ENCODE data around the gene GNB5.
"Not testable (repeated sequence)": the region's sequence is repeated elsewhere in the genome, so short reads cannot be mapped to it uniquely, and the experiment has no call there.

GNB5 gene

GRCh38 chr15:52112203-52112750 is 78.9 kb downstream of the GNB5 start:
- DNase-seq (ENCODE audit: low spot score) = peak; percentile 20

DNA sequence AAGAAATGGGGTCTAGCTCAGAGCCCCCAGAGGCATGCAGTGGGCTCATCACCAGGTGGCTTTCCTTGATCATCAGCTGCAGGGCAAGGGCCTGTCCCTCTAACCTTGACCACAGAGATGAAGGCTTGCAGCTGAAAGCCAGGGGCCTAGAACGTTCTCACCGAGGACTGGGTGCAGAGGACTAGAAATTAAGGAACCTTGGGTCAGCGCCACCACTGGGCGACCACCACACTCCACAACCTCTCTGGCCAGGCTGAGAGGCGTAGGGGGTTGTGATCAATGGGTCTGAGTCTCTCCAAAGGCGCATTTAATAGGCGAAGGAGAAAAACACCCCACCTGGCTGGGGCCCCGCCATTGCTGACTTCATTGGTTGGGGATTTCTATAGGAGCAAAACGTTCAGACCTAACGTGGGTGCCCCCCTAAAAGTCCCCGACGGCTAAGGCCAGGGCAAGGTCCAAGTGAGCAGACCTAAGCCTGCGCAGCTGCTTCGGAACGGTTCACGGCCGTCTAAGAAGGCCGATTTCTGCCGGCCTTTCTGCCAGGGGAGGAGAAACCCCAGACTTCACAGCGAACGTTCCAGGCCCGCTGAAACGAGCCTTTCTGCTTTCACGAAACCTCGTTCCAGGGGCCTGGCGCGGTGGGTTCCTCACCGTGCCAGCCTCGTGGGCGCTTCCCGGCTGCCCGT is 79.5 kb downstream of the GNB5 start:
- no peak for DNase-seq (ENCODE audit: low spot score)

GRCh38 chr15:52109559-52110451 is 81.4 kb downstream of the GNB5 start:
- DNase-seq (ENCODE audit: low spot score) = no peak

DNA sequence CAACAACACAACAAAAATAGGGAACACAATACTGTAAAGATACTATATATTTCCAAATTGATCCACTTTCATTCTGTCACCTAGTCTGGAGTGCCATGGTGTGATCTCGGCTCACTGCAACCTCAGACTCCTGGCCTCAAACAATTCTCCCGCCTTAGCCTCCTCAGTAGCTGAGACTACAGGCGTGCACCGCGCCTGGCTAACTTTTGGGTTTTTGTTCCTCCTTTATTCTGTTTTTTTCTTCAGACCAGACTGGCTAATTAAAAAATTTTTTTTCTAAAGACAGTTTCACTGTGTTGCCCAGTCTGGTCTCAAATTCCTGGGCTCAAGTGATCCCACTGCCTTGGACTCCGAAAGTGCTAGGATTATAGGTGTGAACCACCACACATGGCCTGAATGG is 84.0 kb downstream of the GNB5 start:
- DNase-seq (ENCODE audit: low spot score) = no peak

- no peak for DNase-seq (ENCODE audit: low spot score)
Measured at GRCh38 chr15:52106641-52107040, 84.6 kb downstream of the GNB5 start.

- DNase-seq (ENCODE audit: low spot score) = no peak
Measured at GRCh38 chr15:52105846-52106245, 85.3 kb downstream of the GNB5 start.

DNA sequence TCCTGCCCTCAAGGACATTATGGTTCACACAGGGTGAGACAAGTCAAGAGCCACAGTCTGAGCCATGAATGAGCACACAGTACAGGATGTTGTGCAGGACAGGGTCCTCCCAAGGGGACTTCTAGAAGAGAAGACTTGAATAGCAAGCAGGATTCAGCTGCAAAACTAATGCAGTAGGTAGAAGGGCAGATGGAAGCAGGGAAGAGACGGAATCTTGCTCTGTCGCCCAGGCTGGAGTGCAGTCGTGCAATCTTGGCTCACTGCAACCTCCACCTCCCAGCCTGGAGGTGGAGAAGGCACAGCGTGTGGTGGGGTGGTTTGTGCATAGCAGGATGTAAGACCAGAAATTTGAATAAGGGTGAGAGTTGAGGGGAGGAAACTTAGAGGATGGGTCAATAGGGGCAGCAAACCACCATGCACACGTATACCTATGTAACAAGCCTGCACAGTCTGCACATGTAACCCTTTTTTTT is 86.6 kb downstream of the GNB5 start:
- no peak for DNase-seq (ENCODE audit: low spot score)

GRCh38 chr15:52103217-52104207 is 87.7 kb downstream of the GNB5 start:
- DNase-seq (ENCODE audit: low spot score) = no peak

GRCh38 chr15:52102463-52102862 is 88.7 kb downstream of the GNB5 start:
- no peak for DNase-seq (ENCODE audit: low spot score)

GRCh38 chr15:52101542-52102323 is 89.5 kb downstream of the GNB5 start:
- DNase-seq (ENCODE audit: low spot score) = no peak

DNA sequence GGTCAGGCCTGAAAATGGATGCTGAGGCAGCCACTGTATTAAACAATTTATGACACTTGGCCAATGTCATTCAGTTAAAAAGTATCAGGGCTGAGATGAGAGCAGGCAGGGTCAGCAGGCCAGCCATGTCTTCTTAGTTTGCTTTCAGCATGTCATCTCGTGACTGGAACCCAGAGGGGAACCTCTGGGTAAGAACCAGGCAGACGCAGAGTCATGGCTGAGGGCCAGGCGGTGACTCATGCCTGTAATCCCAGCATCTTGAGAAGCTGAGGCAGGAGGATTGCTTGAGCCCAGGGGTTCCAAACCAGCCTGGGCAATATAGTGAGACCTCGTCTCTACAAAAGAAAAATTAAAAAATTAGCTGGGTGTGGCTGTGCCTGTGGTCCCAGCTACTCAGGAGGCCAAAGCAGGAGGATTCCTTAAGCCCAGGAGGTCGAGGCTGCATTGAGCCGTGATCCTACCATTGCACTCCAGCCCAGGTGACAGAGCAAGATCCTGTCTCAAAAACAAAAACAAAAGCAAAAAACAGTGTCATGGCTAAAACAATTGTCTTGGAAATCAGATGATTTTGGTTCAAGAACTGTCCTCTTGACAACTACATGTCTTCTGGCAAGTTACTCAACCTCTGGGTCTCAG is 90.3 kb downstream of the GNB5 start:
- DNase-seq (ENCODE audit: low spot score) = no peak

GRCh38 chr15:52099651-52100272 is 91.4 kb downstream of the GNB5 start:
- DNase-seq (ENCODE audit: low spot score) = no peak

DNA sequence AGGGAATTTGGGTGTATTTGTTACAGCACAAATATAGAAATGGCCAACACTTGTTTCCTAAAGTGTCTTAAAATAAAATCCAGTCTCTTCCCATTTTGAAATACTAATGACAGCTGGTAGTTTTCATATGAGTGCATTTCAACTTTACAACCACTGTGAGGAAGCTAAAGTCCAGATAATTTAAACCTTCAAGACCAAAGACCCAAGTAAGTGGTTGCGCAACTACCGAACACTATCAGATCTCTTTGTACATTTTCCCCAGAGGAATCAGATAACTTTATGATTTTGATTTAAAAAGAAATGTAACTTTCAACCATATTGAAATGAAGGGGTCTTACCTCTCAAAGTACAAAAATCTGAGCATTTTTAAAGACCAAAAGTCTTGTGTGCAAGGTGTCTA is 92.9 kb downstream of the GNB5 start:
- no peak for DNase-seq (ENCODE audit: low spot score)

- DNase-seq (ENCODE audit: low spot score) = no peak
Measured at GRCh38 chr15:52097180-52097579, 94.0 kb downstream of the GNB5 start.

DNA sequence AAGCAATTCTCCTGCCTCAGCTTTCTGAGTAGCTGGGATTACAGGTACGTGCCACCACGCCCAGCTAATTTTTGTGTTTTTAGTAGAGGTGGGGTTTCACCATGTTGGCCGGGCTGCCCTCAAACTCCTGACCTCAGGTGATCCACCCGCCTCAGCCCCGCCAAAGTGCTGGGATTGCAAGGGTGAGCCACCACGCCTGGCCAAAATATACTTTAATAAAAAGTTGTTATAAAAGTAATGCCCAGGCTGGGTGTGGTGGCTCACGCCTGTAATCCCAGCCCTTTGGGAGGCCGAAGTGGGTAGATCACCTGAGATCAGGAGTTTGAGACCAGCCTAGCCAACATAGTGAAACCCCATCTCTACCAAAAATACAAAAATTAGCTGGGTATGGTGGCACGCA is 94.7 kb downstream of the GNB5 start:
- DNase-seq (ENCODE audit: low spot score) = not testable (repeated sequence)

DNA sequence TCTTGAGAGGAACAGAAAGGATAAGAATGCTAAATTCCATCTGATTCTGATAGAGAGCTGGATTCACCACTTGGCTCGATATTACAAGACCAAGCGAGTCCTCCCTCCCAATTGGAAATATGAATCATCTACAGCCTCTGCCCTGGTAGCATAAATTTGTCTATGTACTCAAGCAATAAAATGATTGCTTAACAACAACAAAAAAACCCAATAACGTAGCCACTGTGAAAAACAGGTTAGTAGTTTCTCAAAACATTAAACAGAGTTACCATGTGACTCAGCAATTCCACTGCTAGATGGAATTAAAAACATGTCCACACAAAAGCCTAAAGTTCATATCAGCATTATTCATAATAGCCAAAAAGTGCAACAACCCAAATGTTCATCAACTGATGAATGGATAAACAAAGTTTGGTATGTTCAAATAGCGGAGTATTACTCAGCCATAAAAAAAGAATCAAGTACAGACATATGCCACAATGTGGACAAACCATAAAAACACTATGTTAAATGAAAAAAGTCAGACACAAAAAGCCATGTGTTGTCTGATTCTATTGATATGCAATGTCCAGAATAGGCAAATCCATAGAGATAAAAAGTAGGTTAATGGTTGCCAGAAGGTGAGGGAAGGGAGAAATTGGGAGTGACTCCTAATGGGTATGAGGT is 95.5 kb downstream of the GNB5 start:
- DNase-seq (ENCODE audit: low spot score) = no peak

- no peak for DNase-seq (ENCODE audit: low spot score)
Measured at GRCh38 chr15:52094811-52095584, 96.2 kb downstream of the GNB5 start.

All from CD4-positive, alpha-beta T cell treated with Interleukin-15 for 4 hours (primary cell).